Lower lobe of right lung (tissue), 2 donors: ENCODE results near the gene WNT11. TPM values are rescaled to one million over a fixed set of nuclear protein-coding genes. Genes with fewer than 3 reads are reported as not detected.

Experiments
- ATAC-seq, 2 donors: fragments of 200-7000 bp; cut with Tn5 transposase; one replicate each; pipeline ENCODE4 v1.9.1; 2020 to 2022; ENCODE audit warnings: mild to moderate bottlenecking in 2 of 2, moderate library complexity in 2 of 2
- DNase-seq: peaks from one replicate; pipeline ENCODE4 v3.0.0-alpha.2; 2020
- H3K27ac ChIP-seq: fragments of 200-600 bp; one replicate; pipeline ENCODE4 v1.8.0; 2022
- H3K27me3 ChIP-seq: fragments of 200-600 bp; one replicate; pipeline ENCODE4 v1.8.0; 2022; ENCODE audit warnings: low read depth
- H3K36me3 ChIP-seq: fragments of 200-600 bp; one replicate; pipeline ENCODE4 v1.8.0; 2022; ENCODE audit warnings: mild to moderate bottlenecking
- H3K4me1 ChIP-seq: fragments of 200-600 bp; one replicate; pipeline ENCODE4 v1.8.0; 2022
- H3K4me3 ChIP-seq: fragments of 200-600 bp; one replicate; pipeline ENCODE4 v1.8.0; 2022; ENCODE audit warnings: mild to moderate bottlenecking
- H3K9me3 ChIP-seq: fragments of 200-600 bp; one replicate; pipeline ENCODE4 v1.8.0; 2022
- CTCF ChIP-seq: fragments of 200-600 bp; IDR thresholded peaks from one replicate; pipeline ENCODE4 v1.8.0; 2022; ENCODE audit warnings: antibody characterized with exemption, mild to moderate bottlenecking
- intact Hi-C: fragments of 100-400 bp; cut with DNase I; formaldehyde crosslinking; loops from one replicate; pipeline ENCODE4 v1.11.0; 2022
- total RNA-seq: library from RNA; stranded (reverse); fragmentation: NEBNext Ultra II Directional; extraction: Animal tissue kit (Norgen Biotek cat#: 25700); gene quantifications from one replicate; pipeline ENCODE4 v1.2.1, GENCODE V29; 2021
- donor health status: DM: no; HTN: yes; CAD: no; lungs with severe emphysema.

The WNT11 gene
- total RNA-seq, 1 donor from 2014 or later = 9.2 TPM

- DNase-seq = no peak
- H3K27ac ChIP-seq = no peak overlapping the region
- no peaks in the 10 kb centered on the region for H3K36me3 ChIP-seq
- H3K4me1 ChIP-seq = peaks cover 12% of the 10 kb centered on the region
- no peak for TF ChIP-seq CTCF
- H3K9me3 ChIP-seq = no peaks in the 10 kb centered on the region
- no peak for ATAC-seq
- intact Hi-C loops = loop anchor here (10.0 kb wide), 1 partner anchor 255 kb away; no protein-coding TSS in a partner anchor
- no peak overlapping the region for H3K4me3 ChIP-seq
- no peaks in the 10 kb centered on the region for H3K27me3 ChIP-seq
Measured at GRCh38 chr11:76149713-76150112, 56.6 kb downstream of the WNT11 start.

- Histone ChIP-seq H3K4me3 (no peak overlapping the region), H3K27ac (no peak overlapping the region), H3K9me3 (no peaks in the 10 kb centered on the region), H3K36me3 (no peaks in the 10 kb centered on the region), H3K27me3 (no peaks in the 10 kb centered on the region), H3K4me1 (peaks cover 12% of the 10 kb centered on the region)
- ATAC-seq (no peak), DNase-seq (no peak)
- TF ChIP-seq CTCF = no peak
- intact Hi-C loops = no loop called here
Measured at GRCh38 chr11:76148941-76149613, 57.2 kb downstream of the WNT11 start.

- intact Hi-C loops = no loop called here
- TF ChIP-seq CTCF = no peak
- H3K27me3 ChIP-seq = no peaks in the 10 kb centered on the region
- H3K4me1 ChIP-seq = peaks cover 12% of the 10 kb centered on the region
- no peaks in the 10 kb centered on the region for H3K9me3 ChIP-seq
- H3K36me3 ChIP-seq = peaks cover 1% of the 10 kb centered on the region
- no peak for DNase-seq
- no peak overlapping the region for H3K27ac ChIP-seq
- no peak overlapping the region for H3K4me3 ChIP-seq
- no peak for ATAC-seq
Measured at GRCh38 chr11:76148231-76148630, 58.1 kb downstream of the WNT11 start.

- Histone ChIP-seq H3K9me3 (no peaks in the 10 kb centered on the region), H3K36me3 (peaks cover 11% of the 10 kb centered on the region), H3K27ac (no peak overlapping the region), H3K4me1 (peaks cover 4% of the 10 kb centered on the region), H3K27me3 (no peaks in the 10 kb centered on the region), H3K4me3 (no peak overlapping the region)
- intact Hi-C loops = no loop called here
- TF ChIP-seq CTCF = no peak
- no peak for DNase-seq
- no peak for ATAC-seq
Measured at GRCh38 chr11:76147106-76147740, 59.1 kb downstream of the WNT11 start.

- Histone ChIP-seq H3K9me3 (no peaks in the 10 kb centered on the region), H3K4me3 (no peak overlapping the region), H3K27ac (no peak overlapping the region), H3K36me3 (peaks cover 31% of the 10 kb centered on the region), H3K4me1 (no peaks in the 10 kb centered on the region), H3K27me3 (no peaks in the 10 kb centered on the region)
- ATAC-seq (no peak), DNase-seq (no peak)
- no peak for TF ChIP-seq CTCF
- intact Hi-C loops = no loop called here
Measured at GRCh38 chr11:76143274-76143673, 63.0 kb downstream of the WNT11 start.
